K562 (cell line): ENCODE results near the gene OR51V1. TPM values are rescaled to one million over a fixed set of nuclear protein-coding genes. Genes with fewer than 3 reads are reported as not detected.

Experiments
- ARID3A ChIP-seq: IDR thresholded peaks from 2 replicates; pipeline ENCODE4 v1.6.1; 2012; ENCODE audit warnings: low read depth, low read length, improper control_type of control experiment, borderline replicate concordance
- COPS2 ChIP-seq: fragments of 450-650 bp; conservative IDR thresholded peaks from 2 replicates; pipeline ENCODE4 v1.6.1; 2016; ENCODE audit warnings: mild to moderate bottlenecking, moderate library complexity
- CREBBP ChIP-seq: IDR thresholded peaks from one replicate; pipeline ENCODE4 v1.6.1; 2012; ENCODE audit warnings: low read depth, mild to moderate bottlenecking, control low read depth, inconsistent platforms, low read length
- DLX4 ChIP-seq: fragments of 250-450 bp; sonication (Bioruptor Pico); IDR thresholded peaks from 2 replicates; pipeline ENCODE4 v1.6.1; 2021; ENCODE audit warnings: mild to moderate bottlenecking
- E2F3 ChIP-seq: fragments of 250-450 bp; sonication (Bioruptor Pico); IDR thresholded peaks from 2 replicates; pipeline ENCODE4 v1.4.0; 2020; ENCODE audit warnings: mild to moderate bottlenecking
- E2F5 ChIP-seq: sonication (generic); formaldehyde crosslinking; IDR thresholded peaks from 2 replicates; pipeline ENCODE4 v1.8.0; 2022; ENCODE audit warnings: mild to moderate bottlenecking, missing genetic modification reagents
- EP400 ChIP-seq: fragments of 450-650 bp; IDR thresholded peaks from 2 replicates; pipeline ENCODE4 v1.6.1; 2017; ENCODE audit warnings: antibody characterized with exemption, mild to moderate bottlenecking, moderate library complexity
- FOXJ2 ChIP-seq: fragments of 200-800 bp; sonication (Bioruptor generic); IDR thresholded peaks from 2 replicates; pipeline ENCODE4 v1.6.1; 2016; ENCODE audit warnings: missing genetic modification characterization, missing compliant biosample characterization
- HBP1 ChIP-seq: fragments of 450-650 bp; formaldehyde crosslinking; IDR thresholded peaks from 2 replicates; pipeline ENCODE4 v1.4.0; 2022; ENCODE audit warnings: missing genetic modification characterization
- HDAC2 ChIP-seq: fragments of 450-650 bp; IDR thresholded peaks from 2 replicates; pipeline ENCODE4 v1.6.1; 2016; ENCODE audit warnings: mild to moderate bottlenecking
- HEY1 ChIP-seq: fragments of 250-450 bp; sonication (Bioruptor Pico); IDR thresholded peaks from 2 replicates; pipeline ENCODE4 v1.5.0; 2020; ENCODE audit warnings: mild to moderate bottlenecking, moderate library complexity, borderline replicate concordance
- ID3 ChIP-seq, 2 experiments: fragments of 250-450 bp in 1 of 2; fragments of 450-650 bp in 1 of 2; sonication (Bioruptor Pico) in 1 of 2; IDR thresholded peaks; 2 replicates each; pipeline versions ENCODE4 v1.6.1 to v1.8.0; 2016 to 2021; ENCODE audit warnings: mild to moderate bottlenecking in 2 of 2, moderate library complexity in 2 of 2, missing compliant biosample characterization in 1 of 2, missing genetic modification characterization in 1 of 2
- LARP7 ChIP-seq: fragments of 450-650 bp; IDR thresholded peaks from 2 replicates; pipeline ENCODE4 v1.6.1; 2016
- MBD2 ChIP-seq: sonication (generic); IDR thresholded peaks from 2 replicates; pipeline ENCODE4 v1.6.1; 2016; ENCODE audit warnings: low read depth, borderline replicate concordance
- RHOXF2B ChIP-seq: fragments of 250-450 bp; sonication (Bioruptor Pico); conservative IDR thresholded peaks from 2 replicates; pipeline ENCODE4 v1.5.1; 2021
- RNF219 ChIP-seq: fragments of 250-450 bp; sonication (Bioruptor Pico); IDR thresholded peaks from 2 replicates; pipeline ENCODE4 v1.5.0; 2022; ENCODE audit warnings: mild to moderate bottlenecking
- SIN3A ChIP-seq, 2 experiments: fragments of 150-350 bp in 1 of 2; IDR thresholded peaks; 2 replicates each; pipeline ENCODE4 v1.6.1; 2011 to 2016; ENCODE audit warnings: borderline replicate concordance in 2 of 2, low read depth in 2 of 2, low read length in 2 of 2, mild to moderate bottlenecking in 2 of 2, moderate library complexity in 2 of 2; ENCODE audit not compliant: control insufficient read depth in 1 of 2
- SMARCA5 ChIP-seq: fragments of 450-650 bp; IDR thresholded peaks from 2 replicates; pipeline ENCODE4 v1.6.1; 2016
- SP1 ChIP-seq: sonication (generic); formaldehyde crosslinking; IDR thresholded peaks from 2 replicates; pipeline ENCODE4 v1.8.1; 2022; ENCODE audit warnings: mild to moderate bottlenecking, missing genetic modification reagents
- TEAD4 ChIP-seq, 2 experiments: sonication (generic) in 1 of 2; formaldehyde crosslinking in 1 of 2; IDR thresholded peaks; 2 replicates each; pipeline versions ENCODE4 v1.6.1 to v1.8.0; 2012 to 2022; ENCODE audit warnings: borderline replicate concordance in 1 of 2, inconsistent platforms in 1 of 2, low read length in 1 of 2, mild to moderate bottlenecking in 1 of 2, missing genetic modification reagents in 1 of 2
- ZC3H11A ChIP-seq: IDR thresholded peaks from 2 replicates; pipeline ENCODE4 v1.6.1; 2012; ENCODE audit warnings: low read depth, low read length, improper control_type of control experiment
- ZC3H8 ChIP-seq: fragments of 450-650 bp; IDR thresholded peaks from 2 replicates; pipeline ENCODE4 v1.6.1; 2017
- ZNF785 ChIP-seq: fragments of 250-450 bp; sonication (Bioruptor Pico); IDR thresholded peaks from 2 replicates; pipeline ENCODE4 v1.4.0; 2020; ENCODE audit warnings: mild to moderate bottlenecking
- polyA plus RNA-seq, 8 experiments: library from polyadenylated mRNA; depleted of rRNA in 4 of 8; stranded (reverse) in 5 of 8; unstranded in 3 of 8; fragments of >200 nt; fragmentation: Nextera tagmentation in 2 of 8; fragmentation: Illumina TruSeq in 1 of 8; extraction: Ambion mirVana in 2 of 8; extraction: Trizol in 1 of 8; gene quantifications; 2 replicates each; pipeline versions ENCODE4 v1.2.1 to v1.2.3, GENCODE V29; 2011 to 2014; ENCODE audit warnings: inconsistent platforms in 1 of 8, missing spikeins in 1 of 8
- total RNA-seq, 7 experiments: library from RNA; depleted of rRNA in 6 of 7; stranded (reverse); fragments of >200 nt in 6 of 7; fragmentation: Illumina TruSeq in 2 of 7; extraction: Trizol in 2 of 7; gene quantifications; 2 replicates each; pipeline versions ENCODE4 v1.2.1 to v1.2.3, GENCODE V29; 2011 to 2021; ENCODE audit warnings: low replicate concordance in 1 of 7

Gene OR51V1
- total and polyA plus RNA-seq, 9 of the 15 experiments (the other 6 are each of a cell fraction or from before 2014, with no cell fraction given) = not detected

- TF ChIP-seq HBP1 (CRISPR knock-in tag) (no peak), ZC3H11A (no peak), DLX4 (CRISPR knock-in tag) (no peak), MBD2 (peak; percentile 49; the same call in 1 of the 2 replicates), RHOXF2B (CRISPR knock-in tag) (no peak), HDAC2 (peak; percentile 85), EP400 (peak; percentile 58), COPS2 (no peak), ID3 (CRISPR knock-in tag; IDR thresholded peaks at IDR 0.05) (no peak), ID3 (tag; IDR thresholded peaks at IDR 0.05) (peak; percentile 72), ARID3A (0 out of 2 replicates have a peak, but pooled peaks have one; percentile 24), SP1 (CRISPR knock-in tag) (no peak), CREBBP (no peak), ZNF785 (CRISPR knock-in tag) (no peak), SIN3A (IDR thresholded peaks at IDR 0.05; ENCODE audit: borderline replicate concordance in 2 of 2, control insufficient read depth in 1 of 2, low read depth in 2 of 2, low read length in 2 of 2) (no peak), E2F3 (CRISPR knock-in tag) (no peak), HEY1 (CRISPR knock-in tag) (no peak), ZC3H8 (0 out of 2 replicates have a peak, but pooled peaks have one; percentile 17), RNF219 (CRISPR knock-in tag) (no peak), FOXJ2 (no peak), TEAD4 (IDR thresholded peaks at IDR 0.05; ENCODE audit: low read length) (peak; percentile 99), TEAD4 (CRISPR knock-in tag; IDR thresholded peaks at IDR 0.05; ENCODE audit: borderline replicate concordance) (no peak), SMARCA5 (no peak), E2F5 (CRISPR knock-in tag) (no peak), LARP7 (no peak)
These were observed 48.7 kb downstream of the OR51V1 start (continued) for GRCh38 chr11:5151713-5152153.
